ENCODE data around the gene SNRPE. TPM values are rescaled to one million over a fixed set of nuclear protein-coding genes. Genes with fewer than 3 reads are reported as not detected.

SNRPE gene
- total RNA-seq, 4 donors from 2014 or later, result 19.8 to 66.6 (median 24.6) TPM

GRCh38 chr1:203899869-203900714 lies 38.7 kb downstream of the SNRPE start:
- no peak overlapping the region for H3K27ac ChIP-seq
- no peak for TF ChIP-seq POLR2A (IDR thresholded peaks at IDR 0.05)
- TF ChIP-seq CTCF (IDR thresholded peaks at IDR 0.05), result no peak
- H3K4me3 ChIP-seq, result no peak overlapping the region
- no peaks in the 10 kb centered on the region for H3K36me3 ChIP-seq
- H3K9me3 ChIP-seq, result no peaks in the 10 kb centered on the region
- no peaks in the 10 kb centered on the region for H3K4me1 ChIP-seq
- no peaks in the 10 kb centered on the region for H3K27me3 ChIP-seq
- DNase-seq, result no peak

- TF ChIP-seq POLR2A (IDR thresholded peaks at IDR 0.05) (no peak), CTCF (IDR thresholded peaks at IDR 0.05) (no peak)
- no peaks in the 10 kb centered on the region for H3K4me1 ChIP-seq
- no peaks in the 10 kb centered on the region for H3K27me3 ChIP-seq
- H3K4me3 ChIP-seq, result no peak overlapping the region
- no peaks in the 10 kb centered on the region for H3K9me3 ChIP-seq
- no peak overlapping the region for H3K27ac ChIP-seq
- no peak for DNase-seq
- H3K36me3 ChIP-seq, result no peaks in the 10 kb centered on the region
Observed at GRCh38 chr1:203901581-203901980, 40.2 kb downstream of the SNRPE start.

- Histone ChIP-seq H3K4me3 (no peak overlapping the region), H3K27ac (no peak overlapping the region), H3K27me3 (no peaks in the 10 kb centered on the region), H3K36me3 (no peaks in the 10 kb centered on the region), H3K9me3 (no peaks in the 10 kb centered on the region), H3K4me1 (no peaks in the 10 kb centered on the region)
- no peak for TF ChIP-seq POLR2A (IDR thresholded peaks at IDR 0.05)
- TF ChIP-seq CTCF (IDR thresholded peaks at IDR 0.05), result no peak
- DNase-seq, result no peak
Observed at GRCh38 chr1:203905275-203905674, 43.9 kb downstream of the SNRPE start.

- Histone ChIP-seq H3K27me3 (no peaks in the 10 kb centered on the region), H3K4me1 (no peaks in the 10 kb centered on the region), H3K27ac (no peak overlapping the region), H3K9me3 (no peaks in the 10 kb centered on the region), H3K36me3 (no peaks in the 10 kb centered on the region), H3K4me3 (no peak overlapping the region)
- no peak for DNase-seq
- TF ChIP-seq POLR2A (IDR thresholded peaks at IDR 0.05), result no peak
- TF ChIP-seq CTCF (IDR thresholded peaks at IDR 0.05), result no peak
Observed at GRCh38 chr1:203906932-203907331, 45.5 kb downstream of the SNRPE start.

GRCh38 chr1:203907901-203908300 lies 46.5 kb downstream of the SNRPE start:
- no peak overlapping the region for H3K4me3 ChIP-seq
- no peak overlapping the region for H3K27ac ChIP-seq
- DNase-seq, result no peak
- H3K27me3 ChIP-seq, result no peaks in the 10 kb centered on the region
- H3K4me1 ChIP-seq, result no peaks in the 10 kb centered on the region
- no peak for TF ChIP-seq CTCF (IDR thresholded peaks at IDR 0.05)
- H3K9me3 ChIP-seq, result no peaks in the 10 kb centered on the region
- H3K36me3 ChIP-seq, result no peaks in the 10 kb centered on the region
